Measurements from ENCODE around the gene CNKSR3. TPM values are rescaled to one million over a fixed set of nuclear protein-coding genes. Genes with fewer than 3 reads are reported as not detected.

Gene CNKSR3
- total RNA-seq, 2 experiments from 2014 or later, result not detected

DNA sequence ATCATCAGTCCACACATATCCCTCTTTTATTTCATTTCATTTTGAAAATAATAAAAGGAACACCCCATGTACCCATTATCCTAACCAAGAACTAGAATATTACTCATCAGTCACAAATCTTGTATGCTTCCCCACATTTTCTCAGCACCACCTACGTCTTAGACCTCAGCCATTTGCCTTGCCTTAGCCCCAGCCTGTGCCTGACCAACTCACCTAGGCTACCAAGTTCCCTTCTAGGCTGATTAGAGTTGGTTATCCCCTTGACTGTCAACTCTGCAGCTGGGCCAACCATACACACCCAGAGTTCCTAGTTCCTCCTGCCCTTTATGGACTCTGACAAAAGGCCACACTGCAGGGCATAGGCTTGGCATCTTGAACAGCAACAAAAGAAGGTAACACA lies 120.5 kb downstream of the CNKSR3 start:
- ATAC-seq (no peak), DNase-seq (no peak)
- ChIA-PET POLR2A (no interaction called here), CTCF (no interaction called here)
- Mint-ChIP-seq H3K4me3 (no peak overlapping the region), H3K27ac (no peak overlapping the region), H3K9me3 (ENCODE audit: insufficient read depth) (no peaks in the 10 kb centered on the region), H3K36me3 (ENCODE audit: low read depth) (no peaks in the 10 kb centered on the region), H3K4me1 (ENCODE audit: low read depth) (no peaks in the 10 kb centered on the region), H3K27me3 (ENCODE audit: low read depth) (peaks cover 6% of the 10 kb centered on the region)

GRCh38 chr6:154388803-154389202 lies 121.7 kb downstream of the CNKSR3 start:
- Mint-ChIP-seq H3K36me3 (ENCODE audit: low read depth) (no peaks in the 10 kb centered on the region), H3K27me3 (ENCODE audit: low read depth) (peaks cover 4% of the 10 kb centered on the region)

GRCh38 chr6:154386848-154387717 lies 123.4 kb downstream of the CNKSR3 start:
- Mint-ChIP-seq H3K4me1 (ENCODE audit: low read depth) (no peaks in the 10 kb centered on the region), H3K27ac (no peak overlapping the region), H3K9me3 (ENCODE audit: insufficient read depth) (no peaks in the 10 kb centered on the region), H3K36me3 (ENCODE audit: low read depth) (no peaks in the 10 kb centered on the region), H3K27me3 (ENCODE audit: low read depth) (peaks cover 6% of the 10 kb centered on the region), H3K4me3 (no peak overlapping the region)
- CTCF ChIA-PET, result no interaction called here
- no peak for DNase-seq
- no peak for ATAC-seq
- POLR2A ChIA-PET, result interaction anchor here (0.6 kb wide), 1 partner anchor 428 kb away, joined by 4 read pairs; no protein-coding TSS in a partner anchor

More at GRCh38 chr6:154388803-154389202, 121.7 kb downstream of the CNKSR3 start:
- no peaks in the 10 kb centered on the region for H3K4me1 Mint-ChIP-seq (ENCODE audit: low read depth)
- no peak overlapping the region for H3K27ac Mint-ChIP-seq
- ChIA-PET POLR2A (no interaction called here), CTCF (no interaction called here)
- no peaks in the 10 kb centered on the region for H3K9me3 Mint-ChIP-seq (ENCODE audit: insufficient read depth)
- no peak for DNase-seq
- H3K4me3 Mint-ChIP-seq, result no peak overlapping the region
- ATAC-seq, result no peak

GRCh38 chr6:154384191-154384590 lies 126.3 kb downstream of the CNKSR3 start:
- H3K27ac Mint-ChIP-seq, result no peak overlapping the region
- H3K27me3 Mint-ChIP-seq (ENCODE audit: low read depth), result peaks cover 6% of the 10 kb centered on the region
- H3K9me3 Mint-ChIP-seq (ENCODE audit: insufficient read depth), result no peaks in the 10 kb centered on the region
- H3K4me3 Mint-ChIP-seq, result no peak overlapping the region
- no peaks in the 10 kb centered on the region for H3K36me3 Mint-ChIP-seq (ENCODE audit: low read depth)
- ATAC-seq (no peak), DNase-seq (no peak)
- H3K4me1 Mint-ChIP-seq (ENCODE audit: low read depth), result no peaks in the 10 kb centered on the region
- ChIA-PET CTCF (no interaction called here), POLR2A (no interaction called here)

DNA sequence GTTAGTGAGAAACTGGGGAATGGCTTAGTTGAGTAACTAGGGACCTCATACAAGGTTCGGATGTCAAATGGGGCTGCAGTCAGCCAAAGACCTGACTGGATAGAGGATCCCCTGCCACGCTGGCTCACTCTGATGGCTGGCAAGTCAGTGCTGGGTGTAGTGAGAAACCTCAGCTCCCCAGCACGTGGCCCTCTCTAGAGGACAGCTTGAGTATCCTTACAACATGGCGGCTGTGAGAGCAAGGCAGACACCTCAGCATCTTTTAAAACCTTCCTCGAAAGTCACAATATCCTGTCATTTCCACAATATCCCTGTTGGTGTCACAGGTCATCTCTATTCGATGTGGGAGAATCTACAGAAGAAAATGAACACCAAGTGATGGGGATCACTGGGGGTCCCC lies 127.2 kb downstream of the CNKSR3 start:
- H3K27me3 Mint-ChIP-seq (ENCODE audit: low read depth), result peaks cover 6% of the 10 kb centered on the region
- H3K27ac Mint-ChIP-seq, result no peak overlapping the region
- no peak overlapping the region for H3K4me3 Mint-ChIP-seq
- no peaks in the 10 kb centered on the region for H3K9me3 Mint-ChIP-seq (ENCODE audit: insufficient read depth)
- ATAC-seq, result no peak
- DNase-seq, result no peak
- no peaks in the 10 kb centered on the region for H3K4me1 Mint-ChIP-seq (ENCODE audit: low read depth)
- H3K36me3 Mint-ChIP-seq (ENCODE audit: low read depth), result no peaks in the 10 kb centered on the region
- POLR2A ChIA-PET, result no interaction called here
- CTCF ChIA-PET, result no interaction called here

DNA sequence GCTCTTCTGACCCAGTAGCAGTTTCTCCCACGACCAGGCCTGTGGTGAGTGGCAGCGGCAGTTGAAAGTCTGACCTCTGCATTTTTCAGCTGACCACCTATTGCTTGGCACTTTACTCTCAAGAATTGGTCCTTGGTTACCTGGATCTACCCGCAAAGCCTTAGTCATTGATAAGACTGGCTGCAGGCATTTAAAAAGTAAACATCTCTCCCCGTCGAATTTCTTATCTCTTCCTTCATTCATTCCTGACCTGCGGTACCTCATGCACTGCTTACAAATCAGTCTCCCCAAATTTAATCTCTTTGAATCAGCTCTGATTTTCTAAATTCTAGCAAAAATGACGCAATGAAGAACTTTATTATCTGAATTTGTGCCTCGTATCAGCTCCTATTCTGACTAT lies 127.7 kb downstream of the CNKSR3 start:
- Mint-ChIP-seq H3K27ac (no peak overlapping the region), H3K27me3 (ENCODE audit: low read depth) (peaks cover 6% of the 10 kb centered on the region), H3K36me3 (ENCODE audit: low read depth) (no peaks in the 10 kb centered on the region), H3K4me3 (no peak overlapping the region), H3K9me3 (ENCODE audit: insufficient read depth) (no peaks in the 10 kb centered on the region), H3K4me1 (ENCODE audit: low read depth) (no peaks in the 10 kb centered on the region)
- ChIA-PET CTCF (no interaction called here), POLR2A (no interaction called here)
- DNase-seq, result no peak
- no peak for ATAC-seq

GRCh38 chr6:154381548-154381947 lies 128.9 kb downstream of the CNKSR3 start:
- ChIA-PET POLR2A (no interaction called here), CTCF (no interaction called here)
- Mint-ChIP-seq H3K4me1 (ENCODE audit: low read depth) (no peaks in the 10 kb centered on the region), H3K36me3 (ENCODE audit: low read depth) (no peaks in the 10 kb centered on the region), H3K4me3 (no peak overlapping the region), H3K27me3 (ENCODE audit: low read depth) (peaks cover 3% of the 10 kb centered on the region), H3K27ac (no peak overlapping the region), H3K9me3 (ENCODE audit: insufficient read depth) (no peaks in the 10 kb centered on the region)
- ATAC-seq (no peak), DNase-seq (no peak)

- H3K27me3 Mint-ChIP-seq (ENCODE audit: low read depth), result peaks cover 3% of the 10 kb centered on the region
- ATAC-seq (no peak), DNase-seq (no peak)
- POLR2A ChIA-PET, result no interaction called here
- no peak overlapping the region for H3K27ac Mint-ChIP-seq
- H3K4me1 Mint-ChIP-seq (ENCODE audit: low read depth), result no peaks in the 10 kb centered on the region
- H3K4me3 Mint-ChIP-seq, result no peak overlapping the region
- H3K36me3 Mint-ChIP-seq (ENCODE audit: low read depth), result no peaks in the 10 kb centered on the region
- H3K9me3 Mint-ChIP-seq (ENCODE audit: insufficient read depth), result no peaks in the 10 kb centered on the region
- CTCF ChIA-PET, result no interaction called here
Observed at GRCh38 chr6:154380741-154381140, 129.7 kb downstream of the CNKSR3 start.

GRCh38 chr6:154379585-154379984 lies 130.9 kb downstream of the CNKSR3 start:
- Mint-ChIP-seq H3K4me3 (no peak overlapping the region), H3K9me3 (ENCODE audit: insufficient read depth) (no peaks in the 10 kb centered on the region), H3K36me3 (ENCODE audit: low read depth) (no peaks in the 10 kb centered on the region), H3K4me1 (ENCODE audit: low read depth) (no peaks in the 10 kb centered on the region), H3K27me3 (ENCODE audit: low read depth) (peaks cover 3% of the 10 kb centered on the region), H3K27ac (no peak overlapping the region)
- POLR2A ChIA-PET, result no interaction called here
- no peak for DNase-seq
- no peak for ATAC-seq
- CTCF ChIA-PET, result no interaction called here

- H3K27ac Mint-ChIP-seq, result no peak overlapping the region
- DNase-seq (no peak), ATAC-seq (no peak)
- H3K4me1 Mint-ChIP-seq (ENCODE audit: low read depth), result no peaks in the 10 kb centered on the region
- no peaks in the 10 kb centered on the region for H3K9me3 Mint-ChIP-seq (ENCODE audit: insufficient read depth)
- H3K4me3 Mint-ChIP-seq, result no peak overlapping the region
- ChIA-PET POLR2A (no interaction called here), CTCF (no interaction called here)
- H3K36me3 Mint-ChIP-seq (ENCODE audit: low read depth), result no peaks in the 10 kb centered on the region
- peaks cover 3% of the 10 kb centered on the region for H3K27me3 Mint-ChIP-seq (ENCODE audit: low read depth)
Observed at GRCh38 chr6:154378518-154378917, 132.0 kb downstream of the CNKSR3 start.

DNA sequence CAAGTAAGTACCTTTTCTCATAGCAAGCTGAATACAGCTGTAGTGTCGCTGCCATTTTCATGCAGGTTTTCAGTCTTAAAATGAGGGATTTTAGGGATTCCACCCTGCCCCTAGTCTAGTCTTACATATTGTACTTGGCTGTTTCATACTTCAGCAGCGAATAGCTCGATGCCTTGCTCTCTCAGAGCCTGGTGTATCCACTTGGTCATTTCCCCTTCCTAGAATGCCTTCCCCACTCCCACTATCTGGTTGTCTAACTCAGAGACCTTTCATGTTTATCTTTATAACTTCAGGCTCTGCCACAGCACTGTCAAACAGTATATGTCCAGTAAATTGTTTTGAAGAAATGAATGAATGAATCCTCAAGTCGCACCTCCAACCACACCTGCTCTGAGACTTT lies 132.8 kb downstream of the CNKSR3 start:
- H3K4me1 Mint-ChIP-seq (ENCODE audit: low read depth), result no peaks in the 10 kb centered on the region
- no peak for DNase-seq
- H3K27me3 Mint-ChIP-seq (ENCODE audit: low read depth), result no peaks in the 10 kb centered on the region
- H3K36me3 Mint-ChIP-seq (ENCODE audit: low read depth), result no peaks in the 10 kb centered on the region
- ChIA-PET POLR2A (no interaction called here), CTCF (no interaction called here)
- H3K4me3 Mint-ChIP-seq, result no peak overlapping the region
- no peak for ATAC-seq
- no peaks in the 10 kb centered on the region for H3K9me3 Mint-ChIP-seq (ENCODE audit: insufficient read depth)
- no peak overlapping the region for H3K27ac Mint-ChIP-seq

GRCh38 chr6:154373971-154374370 lies 136.5 kb downstream of the CNKSR3 start:
- Mint-ChIP-seq H3K4me3 (no peak overlapping the region), H3K27me3 (ENCODE audit: low read depth) (no peaks in the 10 kb centered on the region), H3K27ac (no peak overlapping the region), H3K36me3 (ENCODE audit: low read depth) (no peaks in the 10 kb centered on the region), H3K4me1 (ENCODE audit: low read depth) (no peaks in the 10 kb centered on the region), H3K9me3 (ENCODE audit: insufficient read depth) (no peaks in the 10 kb centered on the region)
- DNase-seq, result no peak
- ChIA-PET CTCF (no interaction called here), POLR2A (no interaction called here)
- ATAC-seq, result no peak

- H3K4me1 Mint-ChIP-seq (ENCODE audit: low read depth), result no peaks in the 10 kb centered on the region
- no peaks in the 10 kb centered on the region for H3K36me3 Mint-ChIP-seq (ENCODE audit: low read depth)
- H3K4me3 Mint-ChIP-seq, result no peak overlapping the region
- H3K27ac Mint-ChIP-seq, result no peak overlapping the region
- ChIA-PET POLR2A (no interaction called here), CTCF (interaction anchor here (0.6 to 3.3 kb wide), 15 partner anchors 16 to 423 kb away, joined by 3 to 24 read pairs (median 4); no protein-coding TSS in a partner anchor)
- no peak for ATAC-seq
- DNase-seq, result no peak
- no peaks in the 10 kb centered on the region for H3K9me3 Mint-ChIP-seq (ENCODE audit: insufficient read depth)
- H3K27me3 Mint-ChIP-seq (ENCODE audit: low read depth), result no peaks in the 10 kb centered on the region
Observed at GRCh38 chr6:154371281-154371680, 139.2 kb downstream of the CNKSR3 start.

All from activated CD8-positive, alpha-beta T cell treated with anti-CD3 and anti-CD28 coated beads, Interleukin-2, amount 10 ng/mL, durations not matched to agents 7 days and 5 days (primary cell).